ENCODE data around the gene FNTB.

- TF ChIP-seq CTCF (conservative IDR thresholded peaks at IDR 0.05) (no peak), EZH2 (IDR thresholded peaks at IDR 0.05; ENCODE audit: low read depth) (no peak)
These were observed 75.7 kb downstream of the FNTB start for GRCh38 chr14:65062096-65063075.

All from PC-9 (cell line).